GM23248 (cell line): Measurements from ENCODE around the gene SRSF1.

Source experiments
- EZH2 ChIP-seq: fragments of 200-600 bp; sonication (generic); IDR thresholded peaks from 2 replicates; pipeline ENCODE4 v1.6.1; 2018; ENCODE audit warnings: antibody characterized with exemption, mild to moderate bottlenecking; ENCODE audit not compliant: insufficient read depth, poor library complexity, severe bottlenecking
- EZH2phosphoT487 ChIP-seq: fragments of 200-600 bp; sonication (generic); IDR thresholded peaks from 2 replicates; pipeline ENCODE4 v1.6.1; 2018; ENCODE audit warnings: antibody characterized with exemption, moderate library complexity, mild to moderate bottlenecking, low read depth; ENCODE audit not compliant: insufficient read depth

GRCh38 chr17:57995076-57995956 lies 11.7 kb downstream of the SRSF1 start:
- no peak for TF ChIP-seq EZH2
- no peak for TF ChIP-seq EZH2phosphoT487
